DOHH2 (cell line): ENCODE measurements around the gene CALML3.

Experiments
- H3F3A ChIP-seq: fragments of 200-600 bp; sonication (generic), shearing (Covaris generic); 2 replicates; pipeline ENCODE4 v1.6.0; 2016; ENCODE audit warnings: antibody characterized with exemption, mild to moderate bottlenecking; ENCODE audit not compliant: control insufficient read depth, insufficient read depth
- H3K27ac ChIP-seq: fragments of 200-600 bp; sonication (generic); 2 replicates; pipeline ENCODE4 v1.5.1; 2014; ENCODE audit warnings: low read depth, mild to moderate bottlenecking, low read length, moderate library complexity
- H3K27me3 ChIP-seq: fragments of 200-600 bp; sonication (generic); 2 replicates; pipeline ENCODE4 v1.6.1; 2014; ENCODE audit warnings: mild to moderate bottlenecking, low read length, mixed read lengths; ENCODE audit not compliant: control insufficient read depth
- H3K36me3 ChIP-seq: fragments of 200-600 bp; sonication (generic); 2 replicates; pipeline ENCODE4 v1.6.1; 2014; ENCODE audit warnings: mild to moderate bottlenecking, low read length, moderate library complexity, mixed read lengths; ENCODE audit not compliant: control insufficient read depth
- H3K4me1 ChIP-seq: fragments of 200-600 bp; sonication (generic); 2 replicates; pipeline ENCODE4 v1.6.1; 2014; ENCODE audit warnings: mild to moderate bottlenecking, low read length, mixed read lengths; ENCODE audit not compliant: control insufficient read depth
- H3K4me2 ChIP-seq: fragments of 200-600 bp; sonication (generic); 2 replicates; pipeline ENCODE4 v1.6.0; 2014; ENCODE audit warnings: mild to moderate bottlenecking, low read length, moderate library complexity
- H3K4me3 ChIP-seq: fragments of 200-600 bp; sonication (generic); 2 replicates; pipeline ENCODE4 v1.5.1; 2014; ENCODE audit warnings: mild to moderate bottlenecking, low read length, mixed read lengths
- H3K79me2 ChIP-seq: fragments of 200-600 bp; sonication (generic); 2 replicates; pipeline ENCODE4 v1.6.1; 2014; ENCODE audit warnings: mild to moderate bottlenecking, low read length, mixed read lengths; ENCODE audit not compliant: control insufficient read depth
- H3K9me2 ChIP-seq: fragments of 200-600 bp; sonication (generic); replicated peaks from 2 replicates; pipeline ENCODE4 v1.6.1; 2014; ENCODE audit warnings: mild to moderate bottlenecking, low read length, mixed read lengths; ENCODE audit not compliant: control insufficient read depth
- H3K9me3 ChIP-seq: fragments of 200-600 bp; sonication (generic); 2 replicates; pipeline ENCODE4 v1.6.1; 2014; ENCODE audit warnings: antibody characterized with exemption, low read length, mixed read lengths; ENCODE audit not compliant: control insufficient read depth, insufficient read depth
- H4K20me1 ChIP-seq: fragments of 200-600 bp; sonication (generic); 2 replicates; pipeline ENCODE4 v1.6.0; 2014; ENCODE audit warnings: low read depth, mild to moderate bottlenecking, antibody characterized with exemption, low read length, moderate library complexity; ENCODE audit not compliant: control insufficient read depth, insufficient read depth
- CTCF ChIP-seq: fragments of 200-600 bp; sonication (generic); IDR thresholded peaks from one replicate; pipeline ENCODE4 v1.5.1; 2014; ENCODE audit warnings: antibody characterized with exemption, mild to moderate bottlenecking, low read depth, low read length; ENCODE audit not compliant: poor library complexity, severe bottlenecking
- EZH2phosphoT487 ChIP-seq: fragments of 200-600 bp; sonication (generic); IDR thresholded peaks from 2 replicates; pipeline ENCODE4 v1.6.1; 2017; ENCODE audit warnings: borderline replicate concordance, mild to moderate bottlenecking, antibody characterized with exemption, low read length, moderate library complexity, mixed read lengths

The CALML3 gene

GRCh38 chr10:5553400-5554170 is 28.8 kb downstream of the CALML3 start:
- H3K4me1 ChIP-seq = no peaks in the 10 kb centered on the region
- TF ChIP-seq EZH2phosphoT487 (no peak), CTCF (no peak)
- H3K9me3 ChIP-seq = no peaks in the 10 kb centered on the region
- no peaks in the 10 kb centered on the region for H3K79me2 ChIP-seq
- no peaks in the 10 kb centered on the region for H3K27me3 ChIP-seq
- H4K20me1 ChIP-seq = no peaks in the 10 kb centered on the region
- H3K9me2 ChIP-seq = no peaks in the 10 kb centered on the region
- H3K4me2 ChIP-seq = no peak overlapping the region
- no peaks in the 10 kb centered on the region for H3F3A ChIP-seq
- no peaks in the 10 kb centered on the region for H3K36me3 ChIP-seq
- H3K27ac ChIP-seq = no peak overlapping the region
- no peak overlapping the region for H3K4me3 ChIP-seq

- no peaks in the 10 kb centered on the region for H3F3A ChIP-seq
- no peaks in the 10 kb centered on the region for H3K27me3 ChIP-seq
- no peaks in the 10 kb centered on the region for H3K4me1 ChIP-seq
- no peaks in the 10 kb centered on the region for H3K9me2 ChIP-seq
- H3K4me3 ChIP-seq = no peak overlapping the region
- no peaks in the 10 kb centered on the region for H3K79me2 ChIP-seq
- H3K4me2 ChIP-seq = no peak overlapping the region
- TF ChIP-seq CTCF = no peak
- TF ChIP-seq EZH2phosphoT487 = no peak
- no peaks in the 10 kb centered on the region for H3K36me3 ChIP-seq
- no peaks in the 10 kb centered on the region for H4K20me1 ChIP-seq
- H3K27ac ChIP-seq = no peak overlapping the region
- H3K9me3 ChIP-seq = no peaks in the 10 kb centered on the region
Measured at GRCh38 chr10:5555021-5555510, 30.3 kb downstream of the CALML3 start.

- Histone ChIP-seq H3K9me3 (no peaks in the 10 kb centered on the region), H3K79me2 (no peaks in the 10 kb centered on the region), H4K20me1 (no peaks in the 10 kb centered on the region), H3K4me1 (no peaks in the 10 kb centered on the region), H3K4me2 (no peak overlapping the region), H3K36me3 (no peaks in the 10 kb centered on the region), H3K27ac (no peak overlapping the region), H3K27me3 (no peaks in the 10 kb centered on the region), H3F3A (no peaks in the 10 kb centered on the region), H3K4me3 (no peak overlapping the region), H3K9me2 (no peaks in the 10 kb centered on the region)
- TF ChIP-seq EZH2phosphoT487 = no peak
- no peak for TF ChIP-seq CTCF
Measured at GRCh38 chr10:5555881-5556280, 31.1 kb downstream of the CALML3 start.
